ENCODE measurements around the gene TPRG1L. TPM values are rescaled to one million over a fixed set of nuclear protein-coding genes. Genes with fewer than 3 reads are reported as not detected.

The TPRG1L gene
- total RNA-seq, result 13.8 TPM

DNA sequence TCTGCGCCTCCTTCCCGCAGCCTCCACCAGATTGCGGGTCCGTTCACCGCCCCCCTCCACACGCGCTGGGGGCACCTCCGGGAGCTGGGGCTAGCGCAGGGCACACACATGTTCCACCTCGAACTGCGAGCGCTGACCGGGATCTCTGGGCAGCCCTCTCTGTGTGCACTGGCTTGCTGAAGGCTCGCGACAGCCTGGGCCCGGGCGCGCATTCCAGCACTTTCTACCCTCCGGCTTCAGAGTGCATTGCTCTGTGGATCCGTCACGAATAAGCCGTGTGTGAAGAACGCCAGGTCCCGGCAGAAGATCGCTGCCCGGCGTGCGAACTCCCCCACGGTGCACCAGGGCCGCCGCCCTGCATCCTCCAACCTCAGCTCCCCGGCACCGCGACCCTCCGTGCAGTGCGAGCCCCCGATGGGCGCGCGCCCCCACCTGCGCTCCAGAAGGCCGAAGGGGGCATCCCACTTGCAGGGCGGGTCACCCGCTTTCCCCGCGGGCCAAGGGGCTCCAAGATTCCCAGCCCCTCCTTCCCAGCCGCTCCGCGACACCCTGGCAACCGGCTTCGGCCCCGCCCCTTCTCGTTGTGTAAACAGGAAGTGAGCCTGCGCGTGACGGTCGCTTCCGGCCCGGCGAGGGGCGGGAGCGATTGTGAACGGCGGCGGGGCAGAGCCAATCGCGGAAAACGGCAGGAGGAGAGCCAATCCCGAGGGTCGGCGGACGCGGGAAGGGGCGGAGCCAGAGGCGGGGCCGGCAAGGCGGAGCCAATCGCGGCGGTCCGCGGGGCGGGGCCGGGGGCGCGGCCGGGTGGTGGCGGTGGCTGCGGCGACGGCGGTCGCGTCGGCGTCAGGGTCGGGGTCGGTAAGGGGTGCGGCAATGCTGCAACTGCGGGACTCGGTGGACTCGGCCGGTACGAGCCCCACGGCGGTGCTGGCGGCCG lies at the start of gene TPRG1L:
TPRG1L (plus strand) TSS at position 816 of the 937 bp plus-strand sequence; CDS start at position 874, 58 bp downstream.

DNA sequence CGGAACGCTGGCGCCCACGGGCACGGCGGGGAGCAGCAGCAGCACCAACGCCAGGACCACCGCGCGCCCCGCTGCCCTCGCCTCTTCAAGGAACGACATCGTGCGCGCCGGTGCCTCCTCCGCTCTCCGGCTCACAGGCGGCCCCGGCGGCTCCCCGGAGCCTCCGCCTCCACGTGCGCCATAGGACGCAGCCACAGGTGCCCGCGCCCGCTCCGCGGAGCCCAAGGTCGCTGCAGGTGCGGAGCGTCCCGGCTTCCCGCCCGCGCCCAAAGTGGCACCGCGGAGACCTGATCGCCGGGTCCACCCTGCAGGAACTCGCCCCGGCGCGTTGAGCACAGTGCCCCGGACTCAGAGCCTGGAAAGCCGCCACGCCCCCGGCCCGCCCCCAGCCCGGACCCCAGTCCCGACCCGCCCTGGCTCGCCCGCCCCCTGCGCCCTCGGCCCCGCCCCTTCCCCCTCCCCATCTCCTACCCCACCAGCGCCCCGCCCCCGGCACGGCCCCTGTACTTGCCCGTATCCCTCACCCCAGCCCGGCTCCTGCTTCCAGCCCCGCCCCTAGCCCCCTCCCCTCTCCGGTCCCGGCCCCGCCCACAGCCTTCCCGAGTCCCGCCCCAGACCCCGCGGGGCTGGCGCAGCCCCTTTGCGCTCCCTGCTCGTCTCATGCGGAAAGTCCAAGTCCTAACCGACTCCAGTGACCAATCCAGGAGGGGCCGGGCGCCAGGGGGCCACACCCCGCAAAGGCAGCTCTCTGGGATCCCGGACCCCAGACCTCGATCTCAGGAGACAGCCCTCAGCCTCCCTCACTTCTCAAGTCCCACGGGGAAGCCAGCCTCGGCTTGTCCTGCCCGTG lies 13.4 kb upstream of the TPRG1L start, which contains the start of gene MEGF6:
MEGF6 (minus strand) TSS at position 339 of the 850 bp plus-strand sequence; CDS start at position 99, 240 bp downstream.

DNA sequence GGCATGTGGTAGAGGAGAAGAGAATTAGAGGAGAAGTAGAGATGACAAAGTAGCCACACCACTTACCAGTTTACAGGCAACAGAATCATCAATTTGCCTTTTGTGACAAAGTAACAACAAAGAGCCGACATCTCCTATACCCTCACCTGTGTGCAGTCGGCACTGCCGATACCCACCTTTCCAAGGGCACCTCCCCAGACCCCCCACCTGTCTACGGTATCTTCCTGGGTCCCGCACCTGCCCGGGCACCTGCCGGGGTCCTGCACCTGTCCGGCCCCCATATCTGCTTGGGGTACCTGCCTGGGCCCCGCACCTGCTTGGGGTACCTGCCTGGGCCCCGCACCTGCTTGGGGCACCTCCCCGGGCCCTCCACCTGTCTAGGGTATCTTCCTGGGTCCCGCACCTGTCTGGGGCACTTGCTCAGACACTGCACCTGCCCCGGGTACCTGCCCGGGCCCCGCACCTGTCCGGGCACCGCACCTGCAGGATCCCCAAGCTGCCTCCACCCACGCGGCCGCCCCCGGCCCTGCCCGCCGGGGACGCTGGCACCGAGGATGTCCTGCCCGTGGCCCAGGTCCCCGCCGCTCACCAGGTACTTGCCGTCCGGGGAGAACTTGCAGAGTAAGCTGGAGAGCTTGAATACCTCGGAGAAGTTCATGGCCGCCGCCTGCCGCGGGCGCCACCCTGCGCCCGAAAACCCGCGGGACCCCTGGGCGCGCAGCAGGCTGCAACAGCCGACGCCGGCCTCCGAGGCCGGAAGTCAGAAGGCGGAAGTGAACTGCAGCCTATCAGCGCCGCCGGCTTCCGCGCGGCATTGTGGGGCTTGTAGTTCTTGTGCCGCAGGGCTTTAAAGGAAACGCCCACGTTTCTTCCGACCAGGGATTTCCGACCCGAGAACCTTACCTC lies 24.8 kb downstream of the TPRG1L start, which contains the start of gene WRAP73:
WRAP73 (minus strand) TSS at position 762 of the 906 bp plus-strand sequence; CDS start at position 658, 104 bp downstream.

DNA sequence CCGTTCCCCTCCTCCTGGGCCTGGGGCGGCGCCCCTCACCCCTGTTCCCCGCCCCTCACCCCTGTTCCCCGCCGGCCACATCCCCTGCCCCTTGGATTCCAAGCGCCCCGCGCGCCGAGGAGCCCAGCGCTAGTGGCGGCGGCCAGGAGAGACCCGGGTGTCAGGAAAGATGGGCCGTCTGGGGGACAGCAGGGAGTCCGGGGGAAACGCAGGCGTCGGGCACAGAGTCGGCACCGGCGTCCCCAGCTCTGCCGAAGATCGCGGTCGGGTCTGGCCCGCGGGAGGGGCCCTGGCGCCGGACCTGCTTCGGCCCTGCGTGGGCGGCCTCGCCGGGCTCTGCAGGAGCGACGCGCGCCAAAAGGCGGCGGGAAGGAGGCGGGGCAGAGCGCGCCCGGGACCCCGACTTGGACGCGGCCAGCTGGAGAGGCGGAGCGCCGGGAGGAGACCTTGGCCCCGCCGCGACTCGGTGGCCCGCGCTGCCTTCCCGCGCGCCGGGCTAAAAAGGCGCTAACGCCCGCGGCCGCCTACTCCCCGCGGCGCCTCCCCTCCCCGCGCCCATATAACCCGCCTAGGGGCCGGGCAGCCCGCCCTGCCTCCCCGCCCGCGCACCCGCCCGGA lies 27.2 kb downstream of the TPRG1L start, which contains the start of gene TP73:
TP73 (plus strand) TSS at position 587 of the 618 bp plus-strand sequence. CDS start 29,850 bp downstream, outside the sequence.

Other genes with a start within 250 kb of the TPRG1L start
- not detected for gene ARHGEF16, start 170.3 kb upstream of the TPRG1L start, total RNA-seq
- 14.1 TPM for gene MEGF6, start 13.5 kb upstream of the TPRG1L start, total RNA-seq
- 22.8 TPM for gene WRAP73, start 25.1 kb downstream of the TPRG1L start, total RNA-seq
- gene TP73, start 27.5 kb downstream of the TPRG1L start, total RNA-seq, result 0.31 TPM
- not detected for gene CCDC27, start 127.4 kb downstream of the TPRG1L start, total RNA-seq
- 2.5 TPM for gene SMIM1, start 147.7 kb downstream of the TPRG1L start, total RNA-seq
- gene LRRC47, start 171.5 kb downstream of the TPRG1L start, total RNA-seq, result 31.9 TPM
- gene CEP104, start 232.2 kb downstream of the TPRG1L start, total RNA-seq, result 55.4 TPM
- 15.3 TPM for gene DFFB, start 232.5 kb downstream of the TPRG1L start, total RNA-seq